C4-2B (cell line): ENCODE results near the gene NPS.

Source experiments
- H3K27ac ChIP-seq: fragments of 450-650 bp; 2 replicates; pipeline ENCODE4 v1.5.1; 2017
- CTCF ChIP-seq: fragments of 450-650 bp; conservative IDR thresholded peaks from 2 replicates; pipeline ENCODE4 v1.5.1; 2017; ENCODE audit warnings: mild to moderate bottlenecking
- ZFX ChIP-seq: fragments of 450-650 bp; IDR thresholded peaks from 2 replicates; pipeline ENCODE4 v1.6.1; 2017

Gene NPS

GRCh38 chr10:127525686-127526085 is 23.4 kb upstream of the NPS start:
- no peak for TF ChIP-seq ZFX
- TF ChIP-seq CTCF = no peak
- no peak overlapping the region for H3K27ac ChIP-seq

GRCh38 chr10:127526161-127526560 is 22.9 kb upstream of the NPS start:
- no peak overlapping the region for H3K27ac ChIP-seq
- TF ChIP-seq CTCF (no peak), ZFX (no peak)

GRCh38 chr10:127527320-127527719 is 21.8 kb upstream of the NPS start:
- H3K27ac ChIP-seq = no peak overlapping the region
- TF ChIP-seq CTCF (no peak), ZFX (no peak)

GRCh38 chr10:127527891-127528290 is 21.2 kb upstream of the NPS start:
- H3K27ac ChIP-seq = no peak overlapping the region
- no peak for TF ChIP-seq ZFX
- TF ChIP-seq CTCF = no peak

GRCh38 chr10:127532193-127532592 is 16.9 kb upstream of the NPS start:
- TF ChIP-seq CTCF = no peak
- TF ChIP-seq ZFX = no peak
- no peak overlapping the region for H3K27ac ChIP-seq

- no peak overlapping the region for H3K27ac ChIP-seq
- TF ChIP-seq ZFX (no peak), CTCF (no peak)
Observed at GRCh38 chr10:127532659-127533058, 16.4 kb upstream of the NPS start.

- TF ChIP-seq CTCF (no peak), ZFX (no peak)
- H3K27ac ChIP-seq = no peak overlapping the region
Observed at GRCh38 chr10:127534074-127534473, 15.0 kb upstream of the NPS start.

GRCh38 chr10:127534496-127534895 is 14.6 kb upstream of the NPS start:
- no peak for TF ChIP-seq ZFX
- TF ChIP-seq CTCF = no peak

More at GRCh38 chr10:127534496-127534895, 14.6 kb upstream of the NPS start:
- H3K27ac ChIP-seq = no peak overlapping the region
